Measurements from ENCODE around the gene MTHFR.
A peak's percentile ranks its signal among the peaks of the same experiment; 100 is the strongest.

MTHFR gene

DNA sequence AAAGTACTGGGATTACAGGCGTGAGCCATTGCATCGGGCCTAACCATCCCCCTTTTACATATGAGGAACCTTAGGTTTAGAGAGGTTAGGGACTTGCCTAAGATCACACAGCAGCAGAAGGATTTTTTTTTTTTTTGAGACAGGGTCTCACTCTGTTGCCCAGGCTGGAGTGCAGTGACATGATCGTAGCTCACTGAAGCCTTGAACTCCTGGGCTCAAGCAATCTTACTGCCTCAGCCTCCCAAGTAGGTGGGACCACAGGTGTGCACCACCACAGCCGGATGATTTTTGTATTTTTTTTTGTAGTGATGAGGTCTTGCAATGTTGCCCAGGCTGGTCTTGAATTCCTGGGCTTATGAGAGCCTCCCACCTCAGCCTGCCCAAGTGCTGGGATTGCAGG is 46.0 kb downstream of the MTHFR start:
- no peak for DNase-seq (ENCODE audit: low spot score)

DNA sequence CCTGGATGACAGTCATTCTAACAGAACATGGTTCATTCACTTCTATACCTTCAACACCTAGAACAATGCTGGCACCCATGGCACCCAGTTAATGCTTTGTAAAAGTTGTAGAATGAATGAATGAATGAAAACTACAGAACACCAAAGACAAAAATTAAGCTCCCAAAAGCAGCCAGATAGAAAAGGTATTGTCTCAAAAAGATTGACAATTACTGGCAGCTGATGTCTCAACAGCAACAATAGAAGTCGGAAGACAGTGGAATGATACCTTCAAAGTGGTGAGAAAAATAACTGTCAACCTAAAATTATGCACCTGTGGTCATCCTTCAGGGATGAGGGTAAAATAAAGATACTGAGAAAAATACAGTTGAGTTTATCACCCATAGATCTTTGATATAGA is 48.7 kb downstream of the MTHFR start:
- no peak for DNase-seq (ENCODE audit: low spot score)

DNA sequence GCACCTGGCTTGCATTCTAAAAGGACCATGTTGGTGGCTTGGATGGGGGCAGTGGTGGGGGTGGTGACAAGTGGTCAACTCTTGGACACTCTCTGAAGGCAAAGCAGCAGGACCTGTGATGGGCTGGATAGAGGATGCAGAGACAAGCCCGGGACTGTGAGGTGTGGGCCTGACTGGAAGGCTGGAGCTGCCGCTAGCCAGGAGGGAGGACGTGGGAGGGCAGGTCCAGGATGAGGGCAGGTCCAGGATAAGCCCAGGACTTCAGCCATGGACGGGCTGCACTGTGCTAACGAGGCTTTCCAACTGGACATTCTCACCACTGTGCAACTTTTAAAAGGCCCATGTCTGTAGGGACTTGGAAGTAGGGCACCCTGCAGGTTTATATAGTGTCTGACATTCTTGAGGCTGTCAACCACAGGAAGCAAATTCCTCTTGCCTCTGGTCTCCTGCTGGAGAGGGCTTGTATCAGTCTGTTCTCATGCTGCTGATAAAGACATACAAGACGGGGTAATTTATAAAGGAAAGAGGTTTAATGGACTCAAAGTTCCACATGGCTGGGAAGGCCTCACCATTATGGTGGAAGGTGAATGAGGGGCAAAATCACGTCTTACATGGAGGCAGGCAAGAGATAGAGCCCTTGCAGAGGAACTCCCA is 52.1 kb downstream of the MTHFR start:
- no peak for DNase-seq (ENCODE audit: low spot score)

DNA sequence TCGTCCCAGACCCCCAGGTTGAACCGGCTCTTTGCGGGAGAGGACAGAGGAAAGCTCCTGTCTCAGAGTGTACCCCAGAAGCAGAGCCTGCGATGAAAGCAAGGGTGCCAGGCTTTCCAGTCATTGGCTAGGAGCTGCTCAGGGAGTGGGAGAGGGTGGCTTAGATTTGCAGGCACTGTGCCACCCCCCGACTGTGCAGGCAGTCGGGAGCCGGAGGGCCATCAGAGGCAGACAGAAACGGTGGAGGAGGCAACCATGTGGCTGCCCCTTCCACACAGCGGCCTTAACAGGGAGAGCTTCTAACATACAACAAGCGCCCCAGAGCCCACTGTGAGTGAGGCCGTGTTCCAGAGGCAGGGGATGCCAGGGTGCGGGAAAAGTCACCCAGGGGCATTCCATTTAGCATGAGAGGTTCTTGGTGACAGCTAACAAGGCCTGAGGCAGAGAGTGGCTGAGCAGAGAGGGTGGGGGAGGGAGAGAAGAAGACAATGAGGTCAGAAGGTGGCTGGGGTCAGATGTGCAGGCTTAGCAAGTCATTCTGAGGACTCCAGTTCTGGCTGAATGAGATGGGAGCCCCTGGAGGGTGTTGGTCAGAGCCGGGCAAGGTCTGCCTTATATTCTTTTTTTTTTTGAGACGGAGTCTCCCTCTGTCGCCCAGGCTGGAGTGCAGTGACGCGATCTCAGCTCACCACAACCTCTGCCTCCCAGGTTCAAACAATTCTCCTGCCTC is 53.2 kb downstream of the MTHFR start:
- peak; percentile 58 for DNase-seq (ENCODE audit: low spot score)

DNA sequence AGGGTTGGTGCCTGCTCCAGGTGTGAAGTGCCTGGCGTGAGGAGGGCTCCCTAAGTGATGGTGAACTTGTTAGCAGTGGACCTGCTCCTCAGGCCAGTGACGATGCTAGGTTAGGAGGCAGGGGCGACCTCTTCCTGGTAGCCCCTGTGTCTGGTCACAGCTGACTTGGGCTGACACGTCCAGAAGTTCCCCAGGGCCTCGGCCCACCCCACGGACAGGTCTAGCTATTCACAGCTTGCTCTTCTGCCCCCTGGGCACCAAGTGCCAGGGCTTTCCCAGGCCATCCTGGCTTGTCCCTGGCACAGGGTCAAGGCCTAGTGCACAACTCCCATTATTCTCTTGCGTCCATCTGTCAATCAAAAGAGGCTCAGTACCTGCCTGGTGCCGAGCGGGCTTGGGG is 54.7 kb downstream of the MTHFR start:
- DNase-seq (ENCODE audit: low spot score), result no peak

DNA sequence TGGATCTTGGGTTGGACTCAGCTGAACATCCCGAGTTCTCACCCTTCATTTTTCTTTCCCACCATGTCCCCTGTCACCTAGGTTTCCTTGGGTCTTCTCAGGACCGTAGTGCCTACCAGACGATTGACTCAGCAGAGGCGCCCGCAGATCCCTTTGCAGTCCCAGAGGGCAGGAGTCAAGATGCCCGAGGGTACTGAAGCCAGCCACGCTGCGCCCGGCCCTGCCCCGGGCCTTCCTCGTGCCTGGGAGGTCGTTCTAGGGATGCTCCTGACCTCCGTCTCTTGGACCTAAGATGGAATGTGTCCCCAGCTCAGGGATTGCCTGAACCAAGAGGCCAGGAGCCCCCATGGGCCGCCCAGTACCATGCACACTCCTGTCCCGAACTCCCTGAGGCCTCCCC is 55.8 kb downstream of the MTHFR start:
- DNase-seq (ENCODE audit: low spot score), result no peak

DNA sequence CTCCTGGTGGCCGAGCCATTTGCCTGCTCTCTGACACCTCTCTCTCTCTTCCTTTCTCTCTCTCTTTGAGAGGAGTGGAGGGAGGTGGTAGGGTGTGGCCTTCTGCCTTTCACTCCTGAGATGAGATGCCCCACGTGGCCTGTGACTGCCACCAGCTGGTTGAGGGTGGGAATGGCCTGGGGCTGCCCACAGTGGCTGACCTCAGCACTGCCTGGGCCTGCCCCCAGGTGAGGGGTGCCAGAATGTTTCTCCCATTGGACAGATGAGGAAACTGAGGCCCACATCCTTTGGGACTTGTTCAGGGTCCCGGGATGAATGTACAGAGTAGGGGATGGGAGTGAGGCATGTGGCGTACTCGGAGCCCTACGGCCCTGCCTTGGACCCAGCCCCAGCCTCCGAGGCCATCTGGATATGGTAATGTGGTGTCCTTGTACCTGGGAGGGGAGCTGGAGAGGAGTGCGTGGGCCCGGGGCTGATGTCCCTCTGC is 56.5 kb downstream of the MTHFR start:
- no peak for DNase-seq (ENCODE audit: low spot score)

DNA sequence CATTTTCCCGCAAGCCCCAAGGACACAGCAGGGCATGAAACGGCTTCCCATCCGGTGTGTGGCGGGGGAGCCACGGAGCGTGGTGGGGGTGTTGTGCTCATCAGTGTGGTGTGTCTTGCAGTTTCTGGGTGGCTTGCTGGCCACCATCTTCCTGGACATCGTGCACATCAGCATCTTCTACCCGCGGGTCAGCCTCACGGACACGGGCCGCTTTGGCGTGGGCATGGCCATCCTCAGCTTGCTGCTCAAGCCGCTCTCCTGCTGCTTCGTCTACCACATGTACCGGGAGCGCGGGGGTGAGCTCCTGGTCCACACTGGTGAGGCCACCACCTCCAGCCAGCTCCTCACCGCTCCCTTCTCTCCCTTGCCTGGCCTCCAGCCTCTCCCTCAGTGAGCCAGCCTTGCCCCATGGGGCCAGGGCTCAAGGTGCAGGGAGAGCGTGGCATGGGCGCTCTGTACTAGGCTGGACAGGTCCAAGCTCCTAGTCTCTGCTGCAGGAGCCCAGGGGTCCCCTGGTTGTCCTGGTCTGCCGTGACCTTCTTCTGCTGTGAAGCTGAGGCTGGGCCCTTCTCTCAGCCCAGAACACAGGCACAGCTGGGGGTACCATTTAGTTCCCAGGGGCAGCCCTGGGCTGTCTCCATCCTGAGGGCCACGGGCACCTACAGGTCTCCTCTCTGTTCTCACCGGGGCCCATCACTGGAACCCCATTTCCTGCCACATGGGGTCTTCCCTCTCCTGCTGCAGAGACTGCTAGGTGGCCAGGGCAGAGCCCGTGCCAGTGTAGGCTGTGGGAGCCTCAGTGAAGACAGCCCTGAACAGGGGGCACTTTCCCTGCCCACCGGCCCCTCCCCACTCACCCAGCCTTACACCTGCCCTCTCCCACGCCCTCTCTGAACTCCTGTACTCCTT is 57.2 kb downstream of the MTHFR start:
- DNase-seq (ENCODE audit: low spot score), result no peak

DNA sequence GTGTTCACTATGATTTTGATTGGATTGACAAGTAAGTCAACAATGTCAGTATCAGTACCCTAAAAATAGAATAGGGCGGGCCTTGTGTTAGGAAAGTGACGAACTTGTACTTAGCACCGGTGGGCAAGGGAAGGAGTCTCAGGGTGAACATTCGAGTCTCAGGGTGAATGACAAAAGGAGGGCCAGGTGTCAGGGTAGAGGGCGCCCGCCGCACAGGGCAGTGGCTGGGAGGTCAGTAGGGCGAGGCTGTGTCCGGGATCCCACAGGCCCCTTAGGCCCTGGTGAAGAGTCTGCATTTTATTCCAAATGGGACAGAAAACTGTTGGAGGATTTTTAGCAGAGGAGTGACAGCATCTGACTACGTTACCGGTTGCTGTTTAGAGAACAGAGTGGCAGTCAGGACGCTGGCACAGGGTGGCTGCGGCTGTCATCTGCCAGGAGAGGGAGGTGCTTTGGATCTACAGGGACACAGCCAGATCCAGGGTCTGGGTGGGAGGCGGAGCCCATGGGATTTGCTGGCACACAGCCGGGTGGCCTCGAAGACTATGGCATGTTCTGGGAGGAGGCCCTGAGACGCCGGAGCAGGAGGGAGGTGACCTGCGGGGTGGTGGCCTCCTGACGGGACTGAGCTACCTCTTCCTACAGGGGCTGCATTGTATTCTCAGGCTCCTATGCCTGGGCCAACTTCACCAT is 58.8 kb downstream of the MTHFR start:
- no peak for DNase-seq (ENCODE audit: low spot score)

DNA sequence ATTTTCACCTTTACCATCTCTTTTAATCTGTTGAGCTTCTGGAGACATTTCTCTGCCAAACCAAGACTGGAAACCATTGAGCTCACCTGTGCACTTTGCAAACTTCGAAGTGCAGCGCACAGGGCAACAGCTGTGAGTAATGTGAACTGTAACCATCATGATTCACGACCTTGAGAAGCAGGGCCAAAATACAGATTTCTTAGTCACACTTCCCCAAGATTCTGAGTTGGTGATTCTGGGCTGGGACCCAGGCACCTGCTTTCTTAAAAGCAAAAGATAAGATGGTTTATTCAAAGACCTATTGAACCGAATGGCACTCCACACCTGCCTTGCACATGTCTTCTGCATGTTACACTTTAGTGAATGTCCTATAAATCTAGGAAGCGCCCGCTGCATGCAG is 59.7 kb downstream of the MTHFR start:
- DNase-seq (ENCODE audit: low spot score), result no peak

DNA sequence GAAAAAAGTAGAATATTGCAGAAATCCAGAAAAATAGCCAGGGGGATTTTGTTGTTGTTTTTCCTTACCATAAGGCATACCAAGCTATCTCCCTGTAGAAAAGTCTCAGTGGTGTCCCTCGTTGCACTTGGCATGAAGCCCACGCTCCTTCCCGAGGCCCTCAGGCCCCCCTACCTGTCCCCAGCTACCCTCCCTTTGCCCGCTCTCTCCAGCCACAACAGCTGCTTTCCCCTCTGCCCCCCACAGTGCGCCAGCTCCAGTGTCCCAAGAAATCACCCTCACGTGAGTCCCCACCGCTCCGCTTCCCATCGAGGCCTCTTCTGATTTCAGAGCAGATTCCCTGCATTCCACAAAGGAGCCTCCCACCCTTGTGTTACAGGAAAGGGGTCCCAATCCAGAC is 61.5 kb downstream of the MTHFR start:
- no peak for DNase-seq (ENCODE audit: low spot score)

DNA sequence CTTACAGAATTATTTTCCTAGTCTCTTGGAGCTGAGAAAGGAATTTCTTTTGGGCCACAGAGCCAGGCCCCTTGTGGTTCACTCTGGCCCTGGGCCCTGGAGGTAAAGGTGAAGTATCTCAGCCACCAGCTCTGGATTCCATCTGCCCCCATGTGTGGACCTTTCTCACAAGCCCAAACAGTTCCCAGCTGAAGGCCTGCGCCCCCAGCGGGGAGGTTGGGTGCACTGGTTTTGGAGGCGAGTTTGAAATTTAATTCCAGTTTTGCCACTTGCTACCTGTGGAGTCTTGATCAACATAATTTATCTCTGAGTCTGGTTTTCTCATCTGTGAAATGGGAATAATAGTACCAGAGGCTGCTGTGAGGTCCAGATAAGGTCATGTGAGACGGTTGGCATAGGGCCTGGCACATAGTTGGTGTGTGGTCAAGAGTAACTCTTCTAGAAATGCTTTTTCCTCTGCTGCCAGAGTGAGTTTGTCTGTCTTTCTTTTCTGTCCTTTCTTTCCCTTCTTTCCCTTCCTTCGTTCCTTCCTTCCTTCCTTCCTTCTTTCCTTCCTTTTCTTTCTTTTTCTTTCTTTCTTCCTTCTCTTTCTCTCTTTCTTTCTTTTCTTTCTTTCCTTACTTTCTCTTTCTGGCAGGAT is 63.7 kb downstream of the MTHFR start:
- peak; percentile 42 for DNase-seq (ENCODE audit: low spot score)

DNA sequence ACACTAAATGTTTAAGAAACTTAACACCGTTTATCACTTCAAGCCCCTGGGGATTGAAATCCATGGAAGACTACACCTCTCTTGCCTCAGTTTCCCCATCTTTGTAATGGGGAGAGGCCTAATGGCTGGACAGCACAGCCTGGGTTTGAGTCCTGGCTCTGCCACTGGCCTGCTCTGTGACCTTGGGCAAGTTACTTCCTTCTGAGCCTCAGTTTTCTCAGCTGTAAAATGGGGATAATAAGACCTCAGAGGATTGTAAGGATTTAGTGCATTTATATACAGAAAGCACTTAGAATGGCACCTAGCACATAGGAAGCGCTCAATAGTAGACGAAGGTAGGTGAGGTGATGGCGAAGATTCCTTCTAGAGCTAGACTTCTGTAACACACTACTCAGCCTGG is 64.3 kb downstream of the MTHFR start:
- DNase-seq (ENCODE audit: low spot score), result no peak

DNA sequence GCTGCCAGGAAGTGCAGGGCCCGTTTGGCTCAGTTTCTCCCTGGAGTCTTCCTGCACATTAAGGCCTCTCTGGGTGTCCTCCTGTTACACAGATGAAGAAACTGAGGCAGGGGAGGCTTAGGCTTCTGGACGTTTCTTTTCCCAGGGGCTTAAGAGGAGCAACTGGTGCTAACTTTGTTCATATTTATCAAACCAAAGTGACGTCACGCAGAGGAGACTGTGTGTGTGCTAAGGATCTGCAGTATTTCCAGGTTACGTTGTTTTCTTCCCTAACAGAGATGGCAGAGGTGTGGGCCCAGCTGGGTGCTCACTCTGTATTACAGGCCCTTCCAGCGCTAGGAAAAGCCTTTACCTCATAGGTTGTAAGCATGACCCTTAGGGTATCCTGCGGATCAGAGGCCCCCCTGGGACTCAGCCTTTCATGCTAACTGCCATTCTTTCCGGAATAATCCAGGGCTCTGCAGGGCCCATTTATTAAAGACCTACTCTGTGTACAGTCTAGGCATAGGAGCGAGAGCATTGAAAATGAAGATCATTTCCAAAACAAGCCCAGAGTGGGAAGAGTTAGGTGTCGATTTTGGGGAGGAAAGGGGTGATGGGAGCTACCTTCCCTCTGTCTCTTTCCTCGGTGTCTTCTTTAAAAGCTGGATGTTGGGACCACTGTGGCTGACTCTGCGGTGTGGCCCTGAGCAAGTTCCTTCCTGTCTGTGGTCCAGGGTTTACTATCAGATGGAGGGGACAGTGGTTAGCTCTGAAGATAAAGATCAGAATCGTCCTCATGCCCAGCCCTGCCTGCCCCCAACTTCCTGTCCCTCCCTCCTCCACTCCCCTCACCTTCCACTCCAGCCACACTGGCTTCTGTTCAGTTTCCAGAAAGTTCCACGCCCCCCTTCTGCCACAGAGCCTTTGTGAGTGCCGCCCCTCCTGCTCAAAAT is 65.2 kb downstream of the MTHFR start:
- DNase-seq (ENCODE audit: low spot score), result no peak

DNA sequence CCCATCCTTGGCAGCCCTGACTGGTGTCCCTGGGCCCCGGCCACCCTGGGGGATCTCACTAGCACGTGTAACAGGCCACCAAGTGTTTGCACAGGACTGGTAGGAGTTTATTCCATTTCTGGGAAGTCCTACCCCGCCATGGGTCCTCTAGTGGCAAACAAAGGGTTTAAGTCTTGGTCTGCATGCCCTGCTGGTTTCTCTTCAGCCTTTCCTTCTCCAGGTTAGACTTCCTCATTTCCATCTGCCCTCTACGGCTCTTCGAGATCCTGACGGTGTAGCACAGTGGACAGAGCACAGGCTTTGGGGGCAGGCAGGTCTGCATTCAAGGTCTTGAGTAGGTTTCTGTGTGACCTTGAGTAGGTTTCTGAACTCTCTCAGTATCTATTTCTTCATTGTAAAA is 67.0 kb downstream of the MTHFR start:
- DNase-seq (ENCODE audit: low spot score), result no peak

DNA sequence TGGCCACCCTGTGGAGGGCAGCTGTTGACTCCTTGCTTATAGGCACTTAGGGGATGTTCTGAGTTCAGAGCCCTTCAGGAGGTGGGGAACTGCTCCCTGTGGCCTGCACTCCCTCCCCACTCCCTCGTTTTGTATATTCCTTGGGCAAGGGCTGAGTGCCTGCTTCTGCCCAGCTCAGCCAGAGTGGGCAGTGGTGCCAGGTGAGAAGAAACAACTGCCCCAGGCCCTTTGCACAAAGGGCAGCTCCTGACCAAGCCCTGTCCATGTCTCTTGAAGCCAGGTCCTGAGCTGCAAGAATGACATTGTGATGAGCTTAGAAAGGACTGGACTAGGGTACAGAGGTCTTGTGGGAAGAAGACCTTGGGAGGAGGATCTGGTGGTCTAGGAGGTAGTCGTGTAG is 67.7 kb downstream of the MTHFR start:
- DNase-seq (ENCODE audit: low spot score), result peak; percentile 36

DNA sequence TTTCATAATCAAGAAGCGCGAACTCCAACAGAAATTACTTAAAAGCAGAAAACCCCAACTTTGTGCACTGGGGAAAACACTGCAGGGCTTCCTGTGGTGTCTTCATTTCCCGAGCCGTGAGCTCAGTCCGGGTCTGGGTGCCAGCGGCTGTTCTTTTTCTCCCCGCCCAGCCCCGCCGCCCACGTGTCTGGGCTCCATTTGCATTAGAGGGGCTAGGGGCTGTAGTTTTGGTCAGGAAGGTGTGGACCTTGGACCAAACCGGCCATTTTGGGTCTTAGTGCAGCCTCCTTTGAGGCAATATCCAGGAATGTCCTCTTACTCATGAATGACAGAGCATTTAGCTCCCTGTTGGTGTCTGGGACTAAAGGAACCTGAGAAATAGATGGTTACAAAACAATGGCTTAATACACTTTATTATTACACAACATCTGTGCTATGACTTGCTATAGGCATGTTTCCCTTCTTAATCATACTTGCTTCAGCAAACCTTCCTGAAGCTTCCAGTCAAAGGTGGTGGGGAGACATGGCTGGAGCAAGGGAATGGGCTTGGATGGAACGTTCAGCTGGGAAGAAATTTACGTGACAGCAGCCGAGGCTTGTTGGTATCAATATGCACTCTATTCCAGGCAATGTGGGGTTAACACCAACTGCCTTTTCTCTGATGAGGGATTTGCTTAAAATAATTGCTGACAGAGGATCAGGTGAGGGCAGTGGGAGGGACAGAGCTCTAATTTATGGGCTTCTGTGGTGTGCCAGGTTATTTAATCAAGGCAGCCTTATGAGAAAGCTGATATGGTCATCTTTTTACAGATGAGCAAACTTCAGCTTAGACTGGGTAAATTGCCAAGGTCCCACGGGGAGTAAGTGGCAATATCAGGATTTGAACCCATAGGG is 68.8 kb downstream of the MTHFR start:
- DNase-seq (ENCODE audit: low spot score), result peak; percentile 42

DNA sequence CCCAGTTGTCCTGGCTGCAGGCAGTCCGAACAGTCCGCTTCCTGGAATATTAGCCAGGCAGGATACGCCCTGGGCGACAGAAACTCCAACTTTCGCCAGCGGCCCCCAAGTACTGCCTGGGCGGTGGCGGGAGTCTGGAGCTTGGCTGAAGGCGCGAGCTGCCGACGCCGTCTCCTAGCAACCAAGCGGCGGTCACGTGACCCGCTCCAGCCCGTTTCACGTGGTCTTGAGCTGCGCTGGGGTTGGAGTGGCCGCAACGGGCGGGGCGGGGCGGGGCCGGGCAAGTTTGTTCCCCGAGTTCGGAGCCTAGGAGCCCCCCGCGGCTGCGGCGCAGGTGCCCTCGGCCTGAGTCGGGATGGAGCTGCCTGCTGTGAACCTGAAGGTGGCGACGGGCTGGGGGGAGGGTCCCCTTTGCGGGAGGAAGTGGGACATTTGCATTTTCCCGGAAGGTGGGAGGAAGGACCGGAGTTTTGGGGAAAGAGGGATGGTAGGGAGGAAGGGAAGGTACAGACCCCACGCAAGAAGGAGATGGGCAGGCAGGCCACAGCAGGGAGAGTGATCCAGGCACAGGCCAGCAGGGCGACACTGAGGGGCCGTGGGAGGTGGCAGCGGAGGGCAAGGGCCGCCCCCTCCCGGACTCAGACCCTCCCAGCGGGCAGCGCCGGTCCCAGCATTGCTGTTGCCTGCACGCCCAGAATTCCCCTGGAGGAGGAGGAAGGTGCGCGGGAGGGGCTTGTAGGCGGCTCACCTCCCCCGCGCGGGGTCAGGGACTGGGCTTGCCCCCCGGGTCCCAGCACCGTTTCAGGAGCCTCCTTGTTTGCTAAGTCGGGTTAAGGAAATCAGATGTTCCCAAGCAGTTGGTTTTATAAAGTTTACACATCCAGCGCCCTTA is 69.7 kb downstream of the MTHFR start, which contains the start of gene AGTRAP:
AGTRAP (plus strand) TSS at position 283 of the 892 bp plus-strand sequence; CDS start at position 356, 73 bp downstream.
- DNase-seq (ENCODE audit: low spot score), result peak; percentile 98
